Esophagus (tissue), 2 donors: Measurements from ENCODE around the gene C19orf25. TPM values are rescaled to one million over a fixed set of nuclear protein-coding genes. Genes with fewer than 3 reads are reported as not detected.
"Not testable (repeated sequence)": the region's sequence is repeated elsewhere in the genome, so short reads cannot be mapped to it uniquely, and the experiment has no call there.

Experiments used
- H3K27ac ChIP-seq, 2 donors: one replicate each; pipeline ENCODE4 v1.5.1; 2013; ENCODE audit warnings: low read depth in 2 of 2, mild to moderate bottlenecking in 2 of 2, inconsistent platforms in 1 of 2, low read length in 1 of 2, moderate library complexity in 1 of 2
- H3K27me3 ChIP-seq, 2 donors: one replicate each; pipeline ENCODE4 v1.6.1; 2013; ENCODE audit warnings: low read length in 2 of 2, control low read depth in 1 of 2, mild to moderate bottlenecking in 1 of 2; ENCODE audit not compliant: insufficient read depth in 2 of 2, control insufficient read depth in 1 of 2
- H3K36me3 ChIP-seq, 2 donors: one replicate each; pipeline ENCODE4 v1.6.1; 2013; ENCODE audit warnings: low read length in 1 of 2; ENCODE audit not compliant: control insufficient read depth in 2 of 2, insufficient read depth in 2 of 2
- H3K4me1 ChIP-seq, 2 donors: one replicate each; pipeline ENCODE4 v1.6.1; 2013; ENCODE audit warnings: low read length in 1 of 2; ENCODE audit not compliant: control insufficient read depth in 2 of 2, insufficient read depth in 2 of 2
- H3K4me3 ChIP-seq, 2 donors: one replicate each; pipeline ENCODE4 v1.5.1; 2013; ENCODE audit warnings: low read length in 2 of 2, mild to moderate bottlenecking in 2 of 2, low read depth in 1 of 2, moderate library complexity in 1 of 2
- H3K9me3 ChIP-seq, 2 donors: one replicate each; pipeline ENCODE4 v1.6.1; 2013; ENCODE audit warnings: mild to moderate bottlenecking in 2 of 2, low read depth in 1 of 2, low read length in 1 of 2, moderate library complexity in 1 of 2; ENCODE audit not compliant: control insufficient read depth in 2 of 2, insufficient read depth in 1 of 2
- WGBS, 2 donors: extraction: QIAGEN DNeasy Blood & Tissue Kit; methylation state at CpG; one replicate each; pipeline ENCODE4 v1.1.7; 2013; 5-methylcytosine and 5-hydroxymethylcytosine counted together
- polyA plus RNA-seq, 2 donors: library from polyadenylated mRNA; stranded (reverse); fragments of 200-250 nt; gene quantifications; one replicate each; pipeline ENCODE4 v1.2.3, GENCODE V29; 2013
- donor health status: healthy with polysubstance abuse.
- donor health status: Bipolar disorder and iron deficiency.

C19orf25 gene
- polyA plus RNA-seq, 2 donors: 17.8 to 28.1 TPM

- H3K9me3 ChIP-seq: no peaks in the 10 kb centered on the region
- H3K27ac ChIP-seq: no peak overlapping the region
- peaks cover 0 to 3% of the 10 kb centered on the region in 2 donors for H3K36me3 ChIP-seq
- H3K4me1 ChIP-seq: peaks cover 0 to 6% of the 10 kb centered on the region in 2 donors
- 87 to 89% methylated on average over 22 to 36 of the region's 36 CpGs for WGBS, 2 donors
- no peaks in the 10 kb centered on the region for H3K27me3 ChIP-seq
- H3K4me3 ChIP-seq: no peak overlapping the region
These were observed 2.9 kb upstream of the C19orf25 start for GRCh38 chr19:1481893-1482360.

GRCh38 chr19:1481224-1481892, 2.3 kb upstream of the C19orf25 start:
- no peak overlapping the region for H3K27ac ChIP-seq
- H3K4me3 ChIP-seq: no peak overlapping the region
- no peaks in the 10 kb centered on the region for H3K27me3 ChIP-seq
- WGBS, 2 donors: 86% methylated on average over 26 of the region's 26 CpGs
- H3K9me3 ChIP-seq: no peaks in the 10 kb centered on the region
- H3K36me3 ChIP-seq: peaks cover 0 to 4% of the 10 kb centered on the region in 2 donors
- H3K4me1 ChIP-seq: peaks cover 0 to 6% of the 10 kb centered on the region in 2 donors

GRCh38 chr19:1477056-1477455, 2.0 kb downstream of the C19orf25 start:
- not testable (repeated sequence) for H3K27me3 ChIP-seq, H3K9me3 ChIP-seq, H3K4me3 ChIP-seq
- Histone ChIP-seq H3K4me1 (peaks cover 0 to 13% of the 10 kb centered on the region in 2 donors), H3K27ac (peak overlapping the region in 1 of 2 donors; percentile 59), H3K36me3 (peaks cover 0 to 21% of the 10 kb centered on the region in 2 donors)
- WGBS, 2 donors: 77 to 82% methylated on average over 9 of the region's 9 CpGs

GRCh38 chr19:1475751-1476437, 3.1 kb downstream of the C19orf25 start:
- Histone ChIP-seq H3K27ac (no peak overlapping the region), H3K36me3 (peaks cover 0 to 21% of the 10 kb centered on the region in 2 donors), H3K4me1 (peaks cover 1 to 24% of the 10 kb centered on the region in 2 donors), H3K4me3 (no peak overlapping the region), H3K27me3 (peaks cover 0 to 9% of the 10 kb centered on the region in 2 donors), H3K9me3 (peaks cover 0 to 4% of the 10 kb centered on the region in 2 donors)
- WGBS, 2 donors: 91 to 94% methylated on average over 31 of the region's 31 CpGs

GRCh38 chr19:1474765-1475351, 4.2 kb downstream of the C19orf25 start:
- Histone ChIP-seq H3K4me3 (no peak overlapping the region), H3K4me1 (peaks cover 10 to 32% of the 10 kb centered on the region in 2 donors), H3K27me3 (peaks cover 0 to 19% of the 10 kb centered on the region in 2 donors), H3K36me3 (peaks cover 0 to 21% of the 10 kb centered on the region in 2 donors), H3K27ac (no peak overlapping the region), H3K9me3 (peaks cover 0 to 4% of the 10 kb centered on the region in 2 donors)
- 88 to 89% methylated on average over 26 of the region's 26 CpGs for WGBS, 2 donors

- Histone ChIP-seq H3K36me3 (peaks cover 0 to 21% of the 10 kb centered on the region in 2 donors), H3K4me3 (no peak overlapping the region), H3K4me1 (peaks cover 15 to 36% of the 10 kb centered on the region in 2 donors), H3K27ac (no peak overlapping the region), H3K9me3 (peaks cover 0 to 4% of the 10 kb centered on the region in 2 donors), H3K27me3 (peaks cover 0 to 25% of the 10 kb centered on the region in 2 donors)
- WGBS, 2 donors: 74 to 79% methylated on average over 31 of the region's 31 CpGs
These were observed 4.8 kb downstream of the C19orf25 start for GRCh38 chr19:1474011-1474764.

GRCh38 chr19:1473085-1473851, 5.7 kb downstream of the C19orf25 start:
- 71 to 74% methylated on average over 20 of the region's 20 CpGs for WGBS, 2 donors
- H3K27me3 ChIP-seq: peaks cover 0 to 33% of the 10 kb centered on the region in 2 donors

GRCh38 chr19:1472231-1473084, 6.6 kb downstream of the C19orf25 start:
- H3K27me3 ChIP-seq: peaks cover 0 to 39% of the 10 kb centered on the region in 2 donors
- H3K4me3 ChIP-seq: peak overlapping the region in 1 of 2 donors; percentile 10
- peaks cover 0 to 4% of the 10 kb centered on the region in 2 donors for H3K9me3 ChIP-seq
- H3K27ac ChIP-seq: no peak overlapping the region
- H3K4me1 ChIP-seq: peaks cover 27 to 50% of the 10 kb centered on the region in 2 donors
- H3K36me3 ChIP-seq: peaks cover 0 to 21% of the 10 kb centered on the region in 2 donors
- WGBS, 2 donors: 42 to 45% methylated on average over 43 to 44 of the region's 44 CpGs

More at GRCh38 chr19:1473085-1473851, 5.7 kb downstream of the C19orf25 start:
- H3K4me1 ChIP-seq: peaks cover 19 to 42% of the 10 kb centered on the region in 2 donors
- H3K27ac ChIP-seq: no peak overlapping the region
- H3K36me3 ChIP-seq: peaks cover 0 to 21% of the 10 kb centered on the region in 2 donors
- H3K9me3 ChIP-seq: peaks cover 0 to 4% of the 10 kb centered on the region in 2 donors
- no peak overlapping the region for H3K4me3 ChIP-seq
